Left lung (tissue), 10 donors: ENCODE data around the gene GAB4. TPM values are rescaled to one million over a fixed set of nuclear protein-coding genes. Genes with fewer than 3 reads are reported as not detected.
"Not testable (repeated sequence)": the region's sequence is repeated elsewhere in the genome, so short reads cannot be mapped to it uniquely, and the experiment has no call there.

Experiments used
- ATAC-seq: fragments of 200-7000 bp; cut with Tn5 transposase; one replicate; pipeline ENCODE4 v1.9.1; 2020; ENCODE audit warnings: moderate library complexity
- DNase-seq, 4 donors: peaks; one replicate each; pipeline ENCODE4 v3.0.0-alpha.2; 2013 to 2020
- H3K27ac ChIP-seq, 2 donors: fragments of 200-600 bp; sonication (generic) in 1 of 2; one replicate each; pipeline versions ENCODE4 v1.5.0 to v1.8.0; 2020 to 2021
- H3K27me3 ChIP-seq, 2 donors: fragments of 200-600 bp; sonication (generic) in 1 of 2; one replicate each; pipeline versions ENCODE4 v1.5.0 to v1.8.0; 2020 to 2021
- H3K36me3 ChIP-seq, 2 donors: fragments of 200-600 bp; sonication (generic) in 1 of 2; one replicate each; pipeline versions ENCODE4 v1.5.0 to v1.8.0; 2020 to 2021
- H3K4me1 ChIP-seq, 2 donors: fragments of 200-600 bp; one replicate each; pipeline ENCODE4 v1.8.0; 2021
- H3K4me3 ChIP-seq, 2 donors: fragments of 200-600 bp; sonication (generic) in 1 of 2; one replicate each; pipeline versions ENCODE4 v1.5.0 to v1.8.0; 2020 to 2021; ENCODE audit warnings: mild to moderate bottlenecking in 1 of 2
- H3K9me3 ChIP-seq, 2 donors: fragments of 200-600 bp; sonication (generic) in 1 of 2; one replicate each; pipeline versions ENCODE4 v1.5.0 to v1.8.0; 2020 to 2021
- intact Hi-C, 2 donors: fragments of 100-400 bp; cut with DNase I; formaldehyde crosslinking; loops; one replicate each; pipeline versions ENCODE4 v1.11.2 to v1.14.2; 2022
- polyA plus RNA-seq, 6 donors: library from polyadenylated mRNA; unstranded; fragments of 120-200 nt; gene quantifications; one replicate each; pipeline ENCODE4 v1.2.1, GENCODE V29; 2013; ENCODE audit not compliant: insufficient read length in 6 of 6
- total RNA-seq, 2 donors: library from RNA; stranded (reverse); fragmentation: NEBNext Ultra II Directional; extraction: Animal tissue kit (Norgen Biotek cat#: 25700); gene quantifications; one replicate each; pipeline ENCODE4 v1.2.1, GENCODE V29; 2021
- TF ChIP-seq, protein P1 (sequence below), 2 donors: fragments of 200-600 bp; sonication (generic) in 1 of 2; IDR thresholded peaks; one replicate each; pipeline versions ENCODE4 v1.5.0 to v1.8.0; 2021; ENCODE audit warnings: antibody characterized with exemption in 2 of 2
- donor health status: DM: no; HTN: yes; CAD: no.
- donor health status: DM: no; HTN: no; CAD: no.

Gene GAB4
- total and polyA plus RNA-seq, 8 donors = not detected

DNA sequence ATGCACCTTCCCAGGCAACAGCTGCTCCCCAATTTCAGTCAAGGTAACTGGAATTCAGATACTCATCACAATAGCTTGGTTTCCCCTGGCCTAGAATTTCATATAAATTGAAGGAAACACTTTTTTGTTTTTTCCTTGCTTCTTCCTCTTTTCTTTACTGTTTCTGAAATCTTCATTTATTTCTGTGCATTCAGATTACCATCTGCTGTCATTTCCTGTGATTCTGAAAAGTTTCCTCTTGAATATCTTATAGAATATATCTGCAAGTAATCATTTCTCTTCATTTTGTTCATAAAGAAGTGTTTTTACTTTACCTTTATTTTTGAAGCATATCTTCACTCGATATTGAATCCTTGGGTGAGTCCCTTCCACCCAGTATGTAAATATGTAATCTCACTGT is 85.3 kb downstream of the GAB4 start:
- no peaks in the 10 kb centered on the region for H3K36me3 ChIP-seq
- H3K27me3 ChIP-seq = peaks cover 0 to 27% of the 10 kb centered on the region in 2 donors
- DNase-seq (no peak), ATAC-seq (no peak)
- H3K4me3 ChIP-seq = no peak overlapping the region
- no peaks in the 10 kb centered on the region for H3K4me1 ChIP-seq
- no peak overlapping the region for H3K27ac ChIP-seq
- H3K9me3 ChIP-seq = no peaks in the 10 kb centered on the region
- TF ChIP-seq, protein P1, sequence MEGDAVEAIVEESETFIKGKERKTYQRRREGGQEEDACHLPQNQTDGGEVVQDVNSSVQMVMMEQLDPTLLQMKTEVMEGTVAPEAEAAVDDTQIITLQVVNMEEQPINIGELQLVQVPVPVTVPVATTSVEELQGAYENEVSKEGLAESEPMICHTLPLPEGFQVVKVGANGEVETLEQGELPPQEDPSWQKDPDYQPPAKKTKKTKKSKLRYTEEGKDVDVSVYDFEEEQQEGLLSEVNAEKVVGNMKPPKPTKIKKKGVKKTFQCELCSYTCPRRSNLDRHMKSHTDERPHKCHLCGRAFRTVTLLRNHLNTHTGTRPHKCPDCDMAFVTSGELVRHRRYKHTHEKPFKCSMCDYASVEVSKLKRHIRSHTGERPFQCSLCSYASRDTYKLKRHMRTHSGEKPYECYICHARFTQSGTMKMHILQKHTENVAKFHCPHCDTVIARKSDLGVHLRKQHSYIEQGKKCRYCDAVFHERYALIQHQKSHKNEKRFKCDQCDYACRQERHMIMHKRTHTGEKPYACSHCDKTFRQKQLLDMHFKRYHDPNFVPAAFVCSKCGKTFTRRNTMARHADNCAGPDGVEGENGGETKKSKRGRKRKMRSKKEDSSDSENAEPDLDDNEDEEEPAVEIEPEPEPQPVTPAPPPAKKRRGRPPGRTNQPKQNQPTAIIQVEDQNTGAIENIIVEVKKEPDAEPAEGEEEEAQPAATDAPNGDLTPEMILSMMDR (IDR thresholded peaks at IDR 0.05) = no peak
- intact Hi-C loops = no loop called here

DNA sequence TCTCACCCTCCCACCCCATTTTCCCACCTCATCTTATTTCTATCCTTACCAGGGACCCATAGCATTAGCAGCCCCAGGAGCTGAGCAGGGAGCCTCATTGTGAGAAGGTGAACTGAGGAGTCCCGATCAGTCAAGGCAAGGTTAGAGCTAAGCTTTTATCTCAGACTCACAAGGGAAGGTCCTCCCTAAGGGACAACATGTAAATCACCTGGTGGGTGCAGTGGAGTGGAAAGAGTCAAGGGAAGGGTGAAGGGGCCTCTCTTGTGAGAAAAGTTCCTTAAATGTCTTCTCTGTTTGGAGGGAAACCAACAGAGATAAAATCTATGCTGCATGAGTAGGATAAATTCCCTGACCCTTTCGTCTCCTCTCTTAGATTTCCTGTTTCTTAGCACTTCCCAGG is 85.9 kb downstream of the GAB4 start:
- intact Hi-C loops = no loop called here
- ATAC-seq = no peak
- H3K4me1 ChIP-seq = no peaks in the 10 kb centered on the region
- DNase-seq = no peak
- no peak overlapping the region for H3K4me3 ChIP-seq
- peaks cover 0 to 29% of the 10 kb centered on the region in 2 donors for H3K27me3 ChIP-seq
- no peak overlapping the region for H3K27ac ChIP-seq
- no peaks in the 10 kb centered on the region for H3K9me3 ChIP-seq
- TF ChIP-seq, protein P1 (IDR thresholded peaks at IDR 0.05) = no peak
- H3K36me3 ChIP-seq = no peaks in the 10 kb centered on the region

DNA sequence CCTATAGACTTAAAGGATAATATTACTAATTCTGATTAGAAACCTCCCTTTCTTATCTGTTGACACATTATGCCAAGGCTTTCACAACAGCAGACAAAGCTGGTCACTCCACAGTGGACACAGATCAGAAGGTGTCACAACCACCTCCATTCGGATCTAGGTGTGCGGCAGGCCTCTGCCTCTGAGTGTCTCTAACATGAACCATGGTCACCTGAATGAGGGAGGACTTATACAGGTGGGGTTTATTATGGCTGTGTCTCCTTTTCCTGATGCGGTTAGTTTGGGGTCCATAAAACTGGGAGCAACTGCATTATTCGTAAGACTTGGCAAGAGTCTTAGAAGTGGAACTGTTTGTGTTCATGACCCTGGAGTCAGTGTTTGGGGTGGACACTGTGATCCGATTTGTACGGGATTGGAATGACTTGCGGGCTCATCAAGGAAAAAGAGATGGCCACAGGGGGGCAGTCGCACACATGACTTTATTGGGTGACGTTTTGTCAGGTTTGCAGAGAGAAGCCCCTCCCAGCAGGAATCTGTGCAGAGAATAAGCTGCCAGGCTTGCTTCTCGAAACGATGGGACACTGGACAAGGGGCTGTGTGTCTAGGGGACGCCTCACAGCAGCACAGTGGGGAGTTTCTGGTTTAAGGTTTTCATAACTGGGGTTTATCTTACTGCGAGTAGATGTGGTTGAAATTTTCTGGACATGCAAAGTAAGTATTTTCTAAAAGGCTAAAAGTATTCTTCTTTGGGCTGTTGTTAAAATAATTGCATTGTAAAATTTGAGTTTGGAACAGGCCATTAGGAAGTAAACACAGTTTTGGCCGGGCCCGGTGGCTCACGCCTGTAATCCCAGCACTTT is 90.6 kb downstream of the GAB4 start:
- peak; percentile 85 for ATAC-seq

DNA sequence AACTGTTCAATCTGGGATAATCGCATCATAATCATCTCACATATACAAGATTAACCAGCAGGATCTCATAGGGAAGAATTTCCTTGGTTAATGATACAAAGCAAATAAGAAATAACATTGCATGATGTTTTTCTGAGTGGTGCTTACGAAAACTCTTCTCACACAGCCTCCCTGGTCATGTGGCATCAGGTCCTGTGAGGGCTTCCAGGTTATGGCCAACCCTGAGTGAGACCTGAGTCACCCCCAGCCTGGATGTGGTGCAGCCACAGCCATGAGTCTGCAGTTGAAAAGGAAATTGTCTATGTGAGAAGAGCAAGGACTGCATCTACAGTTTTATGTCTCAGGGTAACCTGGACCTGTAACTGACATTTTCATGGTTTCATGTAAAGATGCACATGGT is 92.3 kb downstream of the GAB4 start:
- H3K27me3 ChIP-seq = peaks cover 0 to 47% of the 10 kb centered on the region in 2 donors

More for the DNA sequence above, 90.6 kb downstream of the GAB4 start:
- TF ChIP-seq, protein P1 (IDR thresholded peaks at IDR 0.05) = peak; percentile 52 to 55
- Histone ChIP-seq H3K27ac (no peak overlapping the region), H3K36me3 (no peaks in the 10 kb centered on the region), H3K9me3 (no peaks in the 10 kb centered on the region), H3K27me3 (peaks cover 0 to 46% of the 10 kb centered on the region in 2 donors), H3K4me1 (no peaks in the 10 kb centered on the region), H3K4me3 (no peak overlapping the region)
- DNase-seq = peak in 3 of 4 donors; percentile 3 to 40 (median 37)
- intact Hi-C loops = loop anchor here in 1 of 2 donors (5.0 kb wide), 1 partner anchor 140 kb away; no protein-coding TSS in a partner anchor

DNA sequence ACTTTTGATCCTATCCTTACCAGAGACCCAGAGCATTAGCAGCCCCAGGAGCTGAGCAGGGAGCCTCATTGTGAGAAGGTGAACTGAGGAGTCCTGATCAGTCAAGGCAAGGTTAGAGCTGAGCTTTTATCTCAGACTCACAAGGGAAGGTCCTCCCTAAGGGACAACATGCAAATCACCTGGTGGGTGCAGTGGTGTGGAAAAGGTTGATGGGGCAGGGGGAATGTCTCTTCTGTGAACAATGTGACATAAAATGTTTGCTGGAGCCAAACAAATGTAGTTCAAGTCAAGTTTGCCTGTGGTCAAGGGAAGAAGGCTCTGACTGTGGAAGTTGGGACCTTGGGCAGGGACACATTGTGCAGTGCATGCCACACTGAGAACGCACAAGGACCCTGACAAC is 93.1 kb downstream of the GAB4 start:
- DNase-seq, ATAC-seq, H3K4me1 ChIP-seq, H3K9me3 ChIP-seq, H3K27ac ChIP-seq, H3K4me3 ChIP-seq, H3K36me3 ChIP-seq: not testable (repeated sequence)
- intact Hi-C loops = loop anchor here in 1 of 2 donors (5.0 kb wide), 1 partner anchor 142 kb away; no protein-coding TSS in a partner anchor
- H3K27me3 ChIP-seq = peaks cover 0 to 47% of the 10 kb centered on the region in 2 donors

More for the DNA sequence above, 92.3 kb downstream of the GAB4 start:
- Histone ChIP-seq H3K4me3 (no peak overlapping the region), H3K4me1 (no peaks in the 10 kb centered on the region), H3K27ac (no peak overlapping the region), H3K36me3 (no peaks in the 10 kb centered on the region), H3K9me3 (no peaks in the 10 kb centered on the region)
- intact Hi-C loops = loop anchor here in 1 of 2 donors (5.0 kb wide), 1 partner anchor 142 kb away; no protein-coding TSS in a partner anchor
- TF ChIP-seq, protein P1 (IDR thresholded peaks at IDR 0.05) = no peak
- ATAC-seq = no peak
- no peak for DNase-seq
